Heart left ventricle (tissue), 16 donors: ENCODE results near the gene ABHD12B. TPM values are rescaled to one million over a fixed set of nuclear protein-coding genes. Genes with fewer than 3 reads are reported as not detected.

Experiments used
- ATAC-seq, 4 donors: fragments of 200-7000 bp; cut with Tn5 transposase; one replicate each; pipeline ENCODE4 v1.9.1; 2020 to 2022; ENCODE audit warnings: moderate library complexity in 4 of 4, mild to moderate bottlenecking in 3 of 4, moderate number of reproducible peaks in 1 of 4
- DNase-seq, 5 donors: peaks; one replicate each; pipeline ENCODE4 v3.0.0-alpha.2; 2020
- H3K27ac ChIP-seq, 12 donors: fragments of 200-600 bp; sonication (generic) in 4 of 12; one replicate each; pipeline versions ENCODE4 v1.5.0 to v1.8.0; 2016 to 2022; ENCODE audit warnings: mild to moderate bottlenecking in 2 of 12
- H3K27me3 ChIP-seq, 9 donors: fragments of 200-600 bp; sonication (generic) in 2 of 9; one replicate each; pipeline versions ENCODE4 v1.5.1 to v1.8.0; 2016 to 2022; ENCODE audit warnings: mild to moderate bottlenecking in 3 of 9
- H3K36me3 ChIP-seq, 9 donors: fragments of 200-600 bp; sonication (generic) in 2 of 9; one replicate each; pipeline versions ENCODE4 v1.5.0 to v1.8.0; 2018 to 2022; ENCODE audit warnings: mild to moderate bottlenecking in 2 of 9
- H3K4me1 ChIP-seq, 12 donors: fragments of 200-600 bp; sonication (generic) in 4 of 12; one replicate each; pipeline versions ENCODE4 v1.5.0 to v1.8.0; 2016 to 2022; ENCODE audit warnings: mild to moderate bottlenecking in 3 of 12
- H3K4me3 ChIP-seq, 12 donors: fragments of 200-600 bp; sonication (generic) in 4 of 12; one replicate each; pipeline versions ENCODE4 v1.5.0 to v1.8.0; 2017 to 2022; ENCODE audit warnings: mild to moderate bottlenecking in 9 of 12, moderate library complexity in 4 of 12
- H3K9me3 ChIP-seq, 12 donors: fragments of 200-600 bp; sonication (generic) in 4 of 12; one replicate each; pipeline versions ENCODE4 v1.5.0 to v1.8.0; 2016 to 2022; ENCODE audit warnings: mild to moderate bottlenecking in 1 of 12
- CTCF ChIP-seq, 12 donors: fragments of 200-600 bp; sonication (generic) in 4 of 12; IDR thresholded peaks; one replicate each; pipeline versions ENCODE4 v1.5.0 to v1.8.0; 2018 to 2022; ENCODE audit warnings: antibody characterized with exemption in 12 of 12, mild to moderate bottlenecking in 5 of 12
- POLR2A ChIP-seq, 2 donors: fragments of 450-650 bp; IDR thresholded peaks; one replicate each; pipeline ENCODE4 v1.6.1; 2017; ENCODE audit warnings: antibody characterized with exemption in 2 of 2, mild to moderate bottlenecking in 2 of 2, moderate library complexity in 2 of 2
- WGBS, 4 donors: extraction: QIAGEN DNeasy Blood & Tissue Kit in 2 of 4; methylation state at CpG; one replicate each; pipeline versions ENCODE4 v1.1.5 to v1.1.7; 2013 to 2018; 5-methylcytosine and 5-hydroxymethylcytosine counted together
- intact Hi-C, 10 donors: fragments of 100-400 bp; cut with DNase I; formaldehyde crosslinking; loops; one replicate each; pipeline versions ENCODE4 v1.11.1 to v1.14.2; 2022
- polyA plus RNA-seq, 2 donors: library from polyadenylated mRNA; stranded (reverse); fragments of 200-250 nt; gene quantifications; one replicate each; pipeline ENCODE4 v1.2.3, GENCODE V29; 2013
- total RNA-seq, 9 donors: library from RNA; depleted of rRNA in 2 of 9; stranded (reverse); fragments of >200 nt in 2 of 9; fragmentation: NEBNext Ultra II Directional in 3 of 9; extraction: Animal tissue kit (Norgen Biotek cat#: 25700) in 3 of 9; gene quantifications; one replicate each; pipeline versions ENCODE4 v1.1.0 to v1.2.4, GENCODE V29; 2016 to 2023
- donor health status: ischemic (EF 13 %, LVEDD 7.1; RV severe dilation, severe dysfunction).
- donor health status: healthy with polysubstance abuse.
- donor health status: DM: no; HTN: yes; CAD: no.
- donor health status: DM: no; HTN: no; CAD: no.
- donor health status: ischemic (EF 25% LVEDD 6.9; RV normal size, moderate dysfunction).
- donor health status: ischemic (EF 25% LVEDD 5.7; RV mildly dilated, moderate dysfunction).
- donor health status: healthy.
- donor health status: DM: yes; HTN: yes; CAD: no.
- donor health status: ischemic (EF 35%, LVEDD 5.7; RV mildly dilated, moderate dysfunction).
- donor health status: nonischemic (EF 11% LVEDD 7.7; RV severe dilation, severe dysfunction).
- donor health status: DM: yes; HTN: yes; CAD: no.
- donor health status: PGD.
- donor health status: ischemic (EF 29% LVEDD 5.4; RV normal size, mild dysfunction).
- donor health status: nonischemic (EF 23%, LVEDD 6.1; RV moderate dilation, normal function).

The ABHD12B gene
- total and polyA plus RNA-seq, 11 donors = 1.2 TPM; not detected in 10

DNA sequence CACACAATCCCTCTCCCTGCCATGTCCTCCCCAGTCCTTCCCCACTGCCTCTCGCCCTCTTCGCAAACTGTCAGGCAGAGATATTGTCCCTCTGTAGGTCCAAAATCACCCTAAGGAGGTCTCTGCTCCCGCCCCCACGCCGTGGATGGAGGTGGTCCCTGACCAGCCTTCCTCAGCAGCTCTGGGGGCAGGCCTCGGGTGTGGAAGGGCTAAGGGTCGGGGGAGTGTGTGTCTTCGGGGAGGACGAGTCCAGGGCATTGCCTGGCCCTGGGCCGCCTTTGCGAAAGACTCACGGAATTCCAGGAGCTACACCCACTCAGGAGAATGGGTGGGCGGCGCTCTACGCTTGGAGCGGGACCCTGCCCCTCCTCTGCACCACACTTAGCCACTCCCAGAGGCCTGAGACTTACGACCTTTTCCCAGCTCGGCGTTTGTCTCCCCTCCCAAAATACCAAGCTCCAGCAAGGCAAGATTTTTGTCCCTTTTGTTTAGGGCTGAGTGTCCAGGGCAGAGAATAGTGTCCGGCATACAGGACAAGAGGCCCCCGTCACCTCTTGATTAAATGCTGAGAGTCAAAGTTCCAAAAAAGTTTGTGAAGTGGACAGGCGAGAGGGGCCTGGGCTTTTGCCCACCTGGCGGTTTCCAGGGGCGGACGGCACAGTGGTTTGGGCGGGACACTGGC is 71.5 kb downstream of the ABHD12B start:
- H3K4me1 ChIP-seq = peaks cover 0 to 18% (median 6%) of the 10 kb centered on the region in 12 donors
- peak overlapping the region; percentile 58 to 89 (median 79) for H3K4me3 ChIP-seq
- intact Hi-C loops = no loop called here
- DNase-seq (peak; percentile 30 to 68 (median 61)), ATAC-seq (peak in 3 of 4 donors; percentile 63 to 68 (median 65))
- H3K9me3 ChIP-seq = no peaks in the 10 kb centered on the region
- peaks cover 0 to 6% (median 0%) of the 10 kb centered on the region in 9 donors for H3K36me3 ChIP-seq
- H3K27me3 ChIP-seq = no peaks in the 10 kb centered on the region
- TF ChIP-seq CTCF (IDR thresholded peaks at IDR 0.05) (no peak), POLR2A (IDR thresholded peaks at IDR 0.05) (no peak)
- WGBS, 4 donors = 9 to 19% (median 10%) methylated on average over 18 to 26 of the region's 26 CpGs
- peak overlapping the region in 10 of 12 donors; percentile 19 to 92 (median 72) for H3K27ac ChIP-seq

DNA sequence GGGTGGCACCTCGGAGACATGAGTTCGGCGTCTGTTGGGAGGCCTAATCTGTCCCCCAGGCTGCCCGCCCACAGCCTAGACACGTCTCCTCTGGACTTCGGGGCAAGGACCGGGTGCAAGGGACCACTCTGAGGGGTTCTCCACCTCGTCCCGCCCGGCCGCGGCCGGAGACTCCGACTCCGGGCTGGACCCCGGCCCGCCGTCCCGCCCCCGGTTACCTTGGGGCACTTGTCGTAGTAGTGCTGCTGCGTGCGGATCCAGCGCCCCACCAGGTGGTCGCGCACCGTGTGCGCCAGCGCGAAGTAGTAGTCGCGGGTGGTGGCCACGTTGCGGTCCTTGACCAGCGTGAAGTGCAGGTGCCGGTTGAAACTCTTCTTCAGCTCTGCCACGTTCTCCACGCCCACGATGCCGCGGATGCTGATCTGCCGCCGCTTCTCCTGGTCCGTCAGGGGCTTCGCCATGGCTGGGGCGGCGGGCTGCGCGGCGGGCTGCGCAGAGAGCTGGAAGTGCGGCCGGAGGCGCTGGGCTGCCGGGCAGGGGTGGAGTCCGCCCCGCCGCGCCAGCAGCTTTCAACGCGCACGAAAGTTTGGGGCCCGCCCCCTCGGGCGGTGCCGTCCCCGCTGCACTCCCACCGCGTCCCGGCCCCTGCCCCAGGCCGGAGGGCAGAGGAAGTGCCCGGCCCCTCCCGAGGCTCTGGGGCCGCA is 72.2 kb downstream of the ABHD12B start, which contains the start of gene PYGL:
Gene PYGL (minus strand): TSS at position 541 of the 704 bp plus-strand sequence. CDS start 80 bp downstream, at position 461.
- DNase-seq = peak; percentile 79 to 89 (median 84)
- Histone ChIP-seq H3K4me1 (peaks cover 0 to 18% (median 6%) of the 10 kb centered on the region in 12 donors), H3K27me3 (no peaks in the 10 kb centered on the region), H3K9me3 (peaks cover 0 to 5% (median 0%) of the 10 kb centered on the region in 12 donors), H3K27ac (peak within 1 kb of the TSS in 11 of 12 donors; percentile 30 to 92 (median 72)), H3K4me3 (peak within 1 kb of the TSS; percentile 58 to 89 (median 79)), H3K36me3 (peaks cover 0 to 6% (median 0%) of the 10 kb centered on the region in 9 donors)
- peak; percentile 81 to 96 (median 94) for ATAC-seq
- WGBS, 4 donors = 0 to 1% (median 1%) methylated on average over 23 to 74 of the region's 74 CpGs
- intact Hi-C loops = no loop called here
- peak in 1 of 2 donors; percentile 43 for TF ChIP-seq POLR2A (IDR thresholded peaks at IDR 0.05)
- TF ChIP-seq CTCF (IDR thresholded peaks at IDR 0.05) = no peak

DNA sequence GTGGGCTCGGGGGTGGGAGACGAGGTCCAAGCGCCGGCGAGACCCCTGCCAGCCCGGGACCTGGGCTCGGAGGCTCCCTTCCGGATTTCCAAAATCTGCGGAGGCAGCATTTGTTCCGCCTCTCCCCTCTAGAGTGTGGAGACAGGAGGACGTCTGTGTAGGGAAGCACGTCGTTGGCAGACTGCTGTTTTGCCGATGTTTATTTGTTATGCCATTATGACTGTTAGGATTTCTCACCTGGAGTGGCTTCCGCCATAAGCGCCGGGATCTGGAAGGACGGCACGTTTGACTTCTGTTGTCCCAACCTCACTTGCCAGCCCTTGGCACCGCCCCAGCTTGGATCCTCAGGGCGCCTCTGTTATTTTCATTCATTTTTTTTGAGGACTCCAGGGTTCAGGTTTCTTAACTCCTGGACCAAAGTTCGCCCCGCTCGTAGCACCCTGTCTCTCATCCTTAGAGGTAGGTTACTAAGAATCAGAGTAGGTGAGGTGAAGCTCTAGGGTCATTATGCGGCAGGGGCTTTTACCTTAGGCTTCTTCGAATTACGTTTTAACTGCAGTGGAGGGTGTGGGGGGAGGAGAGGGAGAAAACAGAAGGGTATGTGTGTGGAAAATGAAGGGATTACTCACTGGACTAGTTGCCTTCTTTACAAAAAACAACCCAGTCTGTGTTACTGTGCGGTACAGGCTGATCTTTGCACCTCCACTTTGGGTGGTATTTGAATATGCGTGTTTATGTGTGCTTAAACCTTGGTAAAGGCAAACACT is 73.0 kb downstream of the ABHD12B start:
- peak overlapping the region; percentile 58 to 89 (median 79) for H3K4me3 ChIP-seq
- intact Hi-C loops = no loop called here
- TF ChIP-seq POLR2A (IDR thresholded peaks at IDR 0.05) (peak in 1 of 2 donors; percentile 7), CTCF (IDR thresholded peaks at IDR 0.05) (no peak)
- no peaks in the 10 kb centered on the region for H3K27me3 ChIP-seq
- peaks cover 0 to 18% (median 6%) of the 10 kb centered on the region in 12 donors for H3K4me1 ChIP-seq
- H3K27ac ChIP-seq = peak overlapping the region in 11 of 12 donors; percentile 30 to 92 (median 72)
- WGBS, 4 donors = 8 to 12% (median 10%) methylated on average over 29 of the region's 29 CpGs
- ATAC-seq (peak; percentile 14 to 77 (median 55)), DNase-seq (peak in 3 of 5 donors; percentile 24 to 56 (median 35))
- peaks cover 0 to 6% (median 0%) of the 10 kb centered on the region in 9 donors for H3K36me3 ChIP-seq
- H3K9me3 ChIP-seq = peaks cover 0 to 5% (median 0%) of the 10 kb centered on the region in 12 donors
